ENCODE results near the gene PSD. TPM values are rescaled to one million over a fixed set of nuclear protein-coding genes. Genes with fewer than 3 reads are reported as not detected.

The PSD gene
- polyA plus RNA-seq, 1 donor, result 9.3 TPM

DNA sequence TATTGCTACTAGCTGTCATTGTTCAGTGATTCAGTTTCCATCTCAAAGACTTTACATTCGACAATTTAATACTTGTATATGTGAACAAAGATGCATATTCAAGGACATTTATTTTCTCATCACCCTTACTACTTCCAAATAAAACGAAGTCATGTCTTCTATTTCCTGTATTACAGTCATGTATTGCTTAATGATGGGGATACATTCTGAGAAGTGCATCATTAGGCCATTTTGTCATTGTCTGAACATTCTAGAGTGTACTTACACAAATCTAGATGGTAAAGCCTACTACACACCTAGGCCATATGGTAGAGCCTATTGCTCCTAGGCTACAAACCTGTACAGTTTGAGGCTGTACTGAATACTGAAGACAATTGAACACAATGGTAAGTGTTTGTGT, 26.3 kb upstream of the PSD start:
- DNase-seq, result no peak

DNA sequence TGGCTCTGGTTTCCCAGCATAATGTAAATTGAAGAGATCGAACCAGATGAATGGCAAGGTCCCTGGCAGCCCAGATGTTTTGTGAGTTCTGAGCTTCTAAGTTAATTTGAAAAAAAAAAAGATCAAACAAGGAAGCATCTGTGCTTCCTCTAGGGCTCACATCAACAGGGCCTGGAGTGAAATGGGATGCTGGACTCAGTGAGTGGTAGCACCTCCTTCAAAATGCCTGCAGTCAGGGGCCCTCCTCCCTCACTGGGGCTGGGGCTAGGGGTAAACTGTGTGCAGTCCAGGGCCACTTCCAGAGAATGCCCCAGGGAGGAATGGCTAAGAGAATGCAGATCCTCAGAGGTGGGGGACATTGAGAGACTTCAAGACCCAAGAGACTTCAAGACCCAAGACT, 19.8 kb upstream of the PSD start:
- DNase-seq, result no peak

DNA sequence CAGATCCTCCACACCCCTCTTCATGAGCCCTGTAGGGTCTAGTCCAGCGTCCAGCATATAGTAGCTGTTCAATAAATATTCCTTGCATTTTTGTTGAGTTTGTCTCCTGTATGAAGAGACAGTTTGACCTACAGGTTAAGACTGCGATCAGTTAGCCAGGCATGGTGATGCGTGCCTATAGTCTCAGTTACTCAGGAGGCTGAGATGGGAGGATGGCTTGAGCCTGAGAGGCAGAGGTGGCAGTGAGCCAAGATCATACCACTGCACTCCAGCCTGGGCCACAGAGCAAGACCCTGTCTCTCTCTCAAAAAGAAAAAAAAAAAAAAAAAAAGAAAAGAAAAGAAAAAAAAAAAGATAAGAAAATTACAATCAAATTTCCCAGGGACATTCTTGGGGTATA, 18.9 kb upstream of the PSD start:
- no peak for DNase-seq

DNA sequence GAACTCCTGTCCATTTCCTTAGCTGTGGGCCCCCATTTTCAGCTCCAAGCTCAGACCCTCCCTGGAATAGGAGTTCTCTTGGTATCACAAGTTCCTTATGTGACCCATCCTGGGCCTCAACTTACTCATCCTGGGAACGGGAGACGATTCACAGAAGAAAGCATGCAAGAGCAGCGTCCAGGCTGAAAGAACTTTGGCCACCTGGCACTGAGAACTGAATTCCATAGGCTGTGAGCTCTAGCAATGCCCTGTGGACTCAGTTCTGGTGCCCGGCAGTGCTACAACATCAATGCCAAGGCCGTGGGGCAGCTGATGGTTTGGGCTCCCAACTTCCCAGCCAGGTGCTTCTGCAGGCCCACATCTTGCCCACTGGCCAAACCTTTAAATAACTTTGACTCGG, 17.7 kb upstream of the PSD start:
- no peak for DNase-seq

DNA sequence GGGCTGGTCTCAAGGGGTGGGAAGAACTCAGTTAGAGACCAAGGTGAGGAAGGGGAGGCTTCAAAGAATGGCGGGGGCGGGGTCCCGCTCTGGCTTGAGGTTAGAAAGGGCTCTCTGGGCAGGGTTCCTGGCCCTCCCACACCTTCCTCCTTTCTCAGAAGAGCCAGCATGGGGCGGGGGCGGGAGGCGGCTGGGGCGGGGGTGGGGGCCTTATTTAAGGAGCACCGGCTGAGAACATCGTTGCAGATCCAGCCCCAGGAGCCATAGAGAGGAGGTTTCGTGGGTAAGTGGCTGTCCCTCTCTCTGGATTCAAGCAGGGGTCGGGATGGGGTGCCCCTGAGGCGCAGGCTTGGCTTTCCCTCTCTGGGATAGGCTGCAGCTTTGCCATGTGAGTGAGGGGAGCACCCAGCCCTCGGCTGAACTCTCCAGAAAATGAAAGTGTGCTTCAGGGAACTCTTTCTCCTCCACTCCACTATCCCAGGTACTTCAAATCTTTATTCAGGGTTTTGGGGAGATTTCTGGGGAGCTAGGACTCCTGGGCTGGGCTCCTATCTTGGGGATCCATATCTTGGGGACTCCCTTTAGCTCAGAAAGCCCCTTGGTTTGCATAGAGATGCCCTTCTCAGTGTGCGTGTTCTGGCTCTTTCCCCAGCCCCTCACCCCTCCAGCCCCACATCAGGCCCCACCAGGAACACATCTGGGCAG, 17.1 kb upstream of the PSD start:
- no peak for DNase-seq

DNA sequence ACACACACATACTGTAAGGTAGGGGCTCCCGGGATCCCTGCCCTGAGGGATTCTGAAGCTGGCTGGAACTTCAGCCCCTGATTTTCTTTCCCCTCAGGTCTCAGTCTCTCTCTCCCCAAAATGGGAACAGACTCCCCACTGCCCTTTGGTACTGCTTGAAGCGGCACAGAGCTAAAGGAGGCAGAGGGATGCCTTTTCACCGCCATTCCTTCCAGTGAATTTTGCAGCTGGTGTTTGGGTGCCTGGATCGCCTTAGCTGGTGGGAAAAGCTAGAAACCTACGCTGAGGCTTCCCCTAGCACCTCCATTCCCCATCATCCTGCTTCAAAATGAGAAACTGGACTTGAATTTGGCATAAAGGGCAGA, 16.5 kb upstream of the PSD start:
- no peak for DNase-seq

DNA sequence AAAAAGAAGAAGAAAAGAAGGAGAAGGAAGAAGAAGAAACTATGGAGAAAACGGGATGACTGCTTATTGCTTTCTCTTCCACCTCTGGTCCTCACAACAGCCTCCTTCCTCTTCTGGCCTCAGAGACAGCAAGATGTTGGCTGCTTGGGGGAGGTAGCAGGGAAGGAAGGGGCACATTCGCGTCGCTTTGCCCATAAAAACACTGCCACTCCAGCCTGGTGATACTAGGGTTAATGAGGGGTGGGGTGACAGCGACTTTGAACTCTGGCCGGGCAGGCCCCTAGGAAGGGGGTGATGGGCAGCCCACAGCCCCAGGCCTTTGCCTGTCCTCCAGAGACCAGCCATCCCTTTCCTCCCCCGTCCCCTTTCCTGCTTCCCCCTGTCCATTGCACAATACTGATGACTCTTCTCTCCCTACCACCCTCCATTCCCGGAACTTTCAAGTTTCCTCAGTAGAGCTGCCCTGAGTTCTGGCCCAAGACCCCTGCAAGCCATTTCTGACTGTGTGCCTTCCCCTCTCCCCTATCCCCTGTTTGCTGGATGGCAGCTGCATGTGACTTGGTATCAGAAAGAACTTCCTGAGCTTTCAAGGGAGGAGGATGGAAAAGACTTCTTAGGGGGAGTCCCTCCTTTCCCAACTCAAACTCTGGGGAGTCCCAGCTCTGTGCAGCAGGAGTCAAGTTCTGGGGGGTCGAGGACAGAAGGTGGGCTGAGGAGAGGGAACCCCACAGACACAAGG, 16.0 kb upstream of the PSD start:
- no peak for DNase-seq

DNA sequence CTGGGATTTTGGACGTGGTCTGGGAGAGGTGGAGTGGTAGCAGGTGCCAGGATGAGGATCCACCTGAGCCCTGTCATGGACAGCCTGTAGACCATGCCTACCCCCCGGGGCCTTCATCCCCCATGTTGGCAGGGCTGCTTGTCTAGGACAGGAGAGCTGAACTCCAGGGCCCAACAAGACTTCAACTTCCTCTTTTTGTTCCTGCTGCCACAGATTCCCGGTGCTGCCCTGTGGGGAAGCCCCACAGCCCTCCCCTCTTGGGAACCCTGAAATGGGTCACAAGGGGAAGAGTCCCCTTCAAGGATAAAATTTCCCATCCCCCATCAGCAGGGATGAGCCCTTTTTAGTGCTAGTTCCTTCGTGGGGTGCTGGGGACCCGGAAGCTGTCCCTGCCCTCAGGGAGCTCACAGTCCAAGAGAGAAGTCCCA, 15.0 kb upstream of the PSD start:
- DNase-seq, result no peak

DNA sequence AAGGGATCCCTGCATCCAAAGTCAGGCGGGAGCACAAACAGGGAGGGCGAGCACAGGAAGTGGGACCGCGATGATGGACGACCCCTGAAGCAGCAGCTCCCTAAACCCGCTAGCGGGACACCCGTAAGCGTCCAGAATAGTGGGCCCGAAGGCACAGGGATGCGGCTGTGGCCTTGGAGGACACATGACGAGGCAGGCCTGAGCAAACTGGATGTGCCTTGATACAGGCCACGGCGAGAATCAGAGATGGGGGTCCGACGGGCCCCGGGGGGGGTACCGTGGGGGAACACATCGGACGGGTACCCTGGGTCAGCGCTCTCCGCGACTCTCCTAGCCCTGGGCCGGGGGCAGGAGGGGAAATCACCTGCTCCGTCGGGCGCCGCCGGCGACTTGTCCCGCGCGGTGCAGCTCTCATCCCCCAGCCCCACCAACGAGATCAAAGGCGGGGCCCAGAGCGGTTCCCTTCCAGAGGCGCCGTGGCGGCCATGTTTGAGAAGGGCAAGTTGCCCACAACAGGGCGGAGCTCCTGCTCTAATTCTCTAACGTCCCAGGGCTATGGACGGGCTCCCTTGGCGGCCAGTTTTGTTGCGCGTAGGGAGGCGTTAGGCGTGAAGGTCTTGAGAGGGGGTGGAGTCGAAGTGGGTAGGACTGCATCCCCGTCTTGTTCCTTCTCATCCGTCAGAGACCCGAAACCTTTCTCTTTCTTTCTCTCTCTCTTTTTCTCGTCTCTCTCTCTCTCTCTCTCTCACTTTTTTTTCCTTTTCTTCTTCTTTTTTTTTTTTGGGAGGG, 13.8 kb upstream of the PSD start, which contains the start of gene CUEDC2:
TSS of gene CUEDC2 (minus strand) at position 413 of the 789 bp plus-strand sequence. CDS start 7,386 bp downstream, outside the sequence.
- DNase-seq, result peak; percentile 99

DNA sequence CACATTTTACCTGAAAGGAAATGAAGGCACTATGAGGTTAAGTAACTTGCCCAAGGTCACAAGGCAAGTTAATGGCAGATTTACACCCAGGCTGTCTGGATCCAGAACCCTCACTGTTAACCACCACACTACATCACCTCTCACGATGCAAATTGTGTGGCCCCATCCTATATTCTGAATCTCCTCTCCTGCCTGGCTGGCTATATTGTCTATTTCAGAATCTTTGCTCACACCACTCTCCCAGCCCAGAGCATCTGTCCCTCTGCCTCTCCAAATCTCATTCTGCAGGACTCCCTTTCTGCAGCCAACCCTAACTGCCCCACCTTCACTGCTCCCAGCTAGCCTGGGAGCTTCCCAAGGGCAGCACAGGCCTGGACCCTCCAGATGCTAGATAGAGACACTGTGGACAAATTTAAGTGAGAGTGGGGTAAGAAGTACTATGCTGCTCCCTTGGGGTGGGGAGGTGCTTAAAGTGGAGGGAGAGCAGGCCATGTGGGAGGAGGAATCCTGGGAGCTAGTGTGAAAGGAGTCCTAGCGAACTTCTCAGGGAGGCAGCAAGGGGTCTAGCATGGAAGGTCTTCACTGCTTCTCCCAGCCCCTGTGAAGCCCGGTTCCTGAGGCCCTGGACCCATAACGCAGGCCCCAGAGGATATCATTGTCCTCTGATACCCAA, 13.0 kb upstream of the PSD start:
- no peak for DNase-seq

DNA sequence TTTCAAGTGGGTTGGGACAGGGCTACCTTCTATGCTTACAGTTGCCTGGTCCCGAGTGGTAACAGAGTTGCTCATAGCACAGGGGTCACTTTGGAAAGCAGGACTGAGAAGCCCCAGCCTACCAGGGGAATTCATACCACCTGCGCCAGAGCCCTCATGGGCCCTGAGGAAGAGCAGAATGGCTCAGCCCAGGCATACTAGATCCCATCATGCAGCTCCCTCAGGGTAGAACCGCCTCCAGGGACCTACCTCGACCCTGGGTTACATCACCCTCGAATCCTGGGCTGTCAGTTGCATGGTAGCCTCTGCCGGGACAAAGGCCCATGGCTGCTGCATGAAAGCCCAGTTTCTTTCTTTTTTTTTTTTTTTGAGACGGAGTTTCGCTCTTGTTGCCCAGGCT, 10.9 kb upstream of the PSD start:
- no peak for DNase-seq

DNA sequence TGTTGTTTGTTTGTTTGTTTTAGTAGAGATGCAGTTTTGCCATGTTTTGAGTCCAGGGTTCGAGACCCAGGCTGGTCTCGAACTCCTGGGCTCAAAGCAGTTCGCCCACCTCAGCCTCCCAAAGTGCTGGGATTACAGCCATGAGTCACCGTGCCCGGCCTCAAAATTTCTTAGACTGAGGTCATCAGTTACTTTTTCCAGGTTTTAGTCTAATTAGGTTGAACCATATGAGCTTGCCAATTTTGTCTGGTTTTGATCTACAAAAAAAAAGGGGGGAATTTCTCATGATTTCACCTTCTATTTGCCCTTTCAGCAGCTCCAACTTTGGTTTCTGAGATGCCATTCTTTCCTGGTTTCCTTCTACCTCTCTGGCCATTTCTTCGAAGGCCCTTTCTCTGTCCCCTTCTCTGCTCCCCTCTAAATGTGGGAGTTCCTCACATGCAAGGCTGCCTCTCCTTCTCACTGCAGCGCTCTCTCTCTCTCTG, 8.3 kb upstream of the PSD start:
- DNase-seq, result no peak

DNA sequence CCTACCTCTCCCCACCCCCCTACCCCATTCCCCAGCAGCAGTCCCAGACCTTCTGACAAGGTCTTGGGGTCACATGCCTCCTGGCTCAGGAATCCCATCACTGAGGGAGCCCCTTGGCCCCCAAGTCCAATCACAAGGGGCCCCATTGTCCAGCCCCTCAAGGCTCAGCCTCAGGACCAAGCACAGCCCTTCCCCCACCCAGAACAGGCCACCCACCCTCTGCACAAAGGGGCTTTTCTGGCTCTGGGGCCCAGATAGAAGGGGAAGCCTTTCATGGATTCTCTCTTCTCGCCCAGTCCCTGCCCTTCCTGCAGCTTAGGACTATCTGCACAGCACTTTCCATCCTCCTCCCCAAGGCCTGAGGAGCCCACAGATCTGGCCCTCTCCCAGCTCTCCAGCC, 6.9 kb upstream of the PSD start:
- no peak for DNase-seq

DNA sequence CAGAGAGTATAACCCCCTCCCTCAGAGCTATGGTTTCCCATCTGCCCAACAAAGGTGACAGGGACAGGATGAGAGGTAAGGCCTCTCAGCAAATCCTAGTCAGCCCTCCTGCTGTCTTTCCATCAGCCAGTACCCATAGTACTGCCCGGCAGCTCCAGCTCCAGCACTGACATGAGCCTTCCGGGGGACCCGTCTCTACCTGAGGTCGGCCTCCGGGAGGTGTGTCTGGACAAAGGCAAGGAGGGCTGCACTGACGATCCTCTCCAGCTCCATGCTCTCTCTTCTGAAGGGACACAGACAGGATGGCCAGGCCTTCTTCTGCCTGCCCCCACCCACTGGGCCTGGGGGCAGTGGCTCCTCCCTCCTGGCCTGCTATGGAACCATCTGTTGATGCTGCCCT, 6.3 kb upstream of the PSD start:
- no peak for DNase-seq

DNA sequence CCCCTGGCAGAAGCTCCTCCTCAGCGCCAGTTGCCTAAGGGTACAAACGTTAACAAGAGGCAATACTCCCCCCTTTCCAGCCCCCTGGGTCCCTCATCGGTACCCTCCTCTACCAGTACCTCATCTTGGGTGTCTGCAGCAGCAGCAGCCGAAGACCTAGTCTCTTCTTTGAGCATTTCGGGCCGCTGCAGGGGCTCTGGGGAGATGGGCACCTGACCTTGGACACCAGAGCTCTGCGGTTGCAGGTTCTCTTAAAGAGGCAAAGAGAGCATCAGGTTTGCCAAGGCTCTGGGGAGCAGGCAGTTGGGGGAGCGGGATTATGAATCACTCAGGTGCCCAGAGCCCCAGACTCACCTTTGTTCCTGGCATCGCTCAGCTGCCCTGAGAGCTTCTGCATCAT, 5.6 kb upstream of the PSD start:
- DNase-seq, result no peak

DNA sequence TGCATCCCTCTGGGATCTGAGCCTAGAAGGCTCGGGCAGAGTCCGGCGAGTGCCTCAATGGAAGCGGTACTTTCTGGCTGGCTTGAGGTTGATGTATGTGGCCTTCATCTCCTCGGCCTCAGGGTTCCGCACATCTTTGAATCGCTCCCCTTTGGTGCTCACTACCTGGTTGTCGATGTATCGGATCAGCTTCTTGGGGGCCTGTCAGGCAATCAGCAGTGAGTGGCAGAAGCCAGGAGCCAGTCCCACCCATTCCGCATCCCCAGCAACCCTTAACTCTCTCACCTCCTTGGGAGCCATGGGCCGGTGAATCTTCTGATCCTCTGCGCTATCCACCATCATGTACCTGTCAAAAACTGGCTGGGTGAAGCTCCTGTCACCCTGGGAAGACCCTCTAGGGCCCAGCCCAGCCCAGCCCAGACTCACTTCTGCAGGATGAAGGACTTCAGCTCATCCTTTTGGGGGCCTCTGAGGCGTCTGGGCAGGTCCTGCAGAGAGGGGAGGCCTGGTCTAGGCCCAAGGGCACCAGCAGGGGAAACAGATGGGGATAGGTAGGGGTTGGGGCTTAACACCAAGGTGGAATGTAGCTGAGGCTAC, 4.9 kb upstream of the PSD start:
- no peak for DNase-seq

DNA sequence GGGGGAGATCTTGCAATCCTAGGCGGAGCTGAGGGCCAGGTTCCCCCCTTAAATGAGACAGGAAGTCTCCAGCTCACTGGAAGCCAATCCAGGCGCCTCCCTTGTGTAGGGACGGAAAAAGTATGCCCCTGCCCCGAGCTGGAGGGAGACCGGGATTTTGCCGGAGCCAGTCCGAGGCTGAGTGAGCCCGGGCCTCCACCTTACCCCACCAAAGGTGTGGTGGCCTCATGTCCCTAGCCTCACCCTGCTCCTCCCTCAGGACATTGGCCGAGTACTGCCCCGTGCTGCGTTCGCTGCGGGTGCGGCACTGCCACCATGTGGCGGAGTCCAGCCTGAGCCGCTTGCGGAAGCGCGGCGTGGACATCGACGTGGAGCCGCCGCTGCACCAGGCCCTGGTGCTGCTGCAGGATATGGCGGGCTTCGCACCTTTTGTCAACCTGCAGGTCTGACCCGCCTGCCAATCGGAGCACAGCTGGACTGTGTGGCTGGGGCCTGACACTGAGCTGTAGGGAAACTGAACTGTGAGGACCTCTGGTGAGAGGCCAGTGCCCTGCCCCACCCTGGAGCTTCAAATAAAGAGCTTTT, 4.1 kb upstream of the PSD start:
- no peak for DNase-seq

DNA sequence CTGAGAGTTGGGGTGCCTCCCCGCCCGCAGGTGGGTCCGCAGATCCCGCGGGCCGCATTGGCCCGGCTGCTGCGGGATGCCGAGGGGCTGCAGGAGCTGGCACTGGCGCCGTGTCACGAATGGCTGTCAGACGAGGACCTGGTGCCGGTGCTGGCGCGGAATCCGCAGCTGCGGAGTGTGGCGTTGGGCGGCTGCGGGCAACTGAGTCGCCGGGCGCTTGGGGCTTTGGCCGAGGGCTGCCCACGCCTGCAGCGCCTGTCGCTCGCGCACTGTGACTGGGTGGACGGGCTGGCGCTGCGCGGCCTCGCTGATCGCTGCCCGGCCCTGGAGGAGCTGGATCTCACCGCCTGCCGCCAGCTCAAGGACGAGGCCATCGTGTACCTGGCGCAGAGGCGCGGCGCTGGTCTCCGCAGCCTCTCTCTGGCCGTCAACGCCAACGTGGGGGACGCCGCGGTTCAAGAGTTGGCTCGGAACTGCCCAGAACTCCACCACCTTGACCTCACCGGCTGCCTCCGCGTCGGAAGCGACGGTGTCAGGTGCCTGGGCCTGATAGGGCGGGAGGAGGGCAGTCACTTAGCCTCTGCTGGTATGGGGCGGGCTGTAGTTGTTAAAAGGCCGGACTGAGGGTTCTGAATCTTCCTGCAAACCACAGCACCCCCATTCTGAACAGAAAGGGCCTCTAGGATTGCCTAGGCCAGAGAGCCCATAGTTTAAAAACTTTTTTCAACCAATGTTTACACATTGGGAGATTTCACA, 3.4 kb upstream of the PSD start:
- DNase-seq, result no peak

DNA sequence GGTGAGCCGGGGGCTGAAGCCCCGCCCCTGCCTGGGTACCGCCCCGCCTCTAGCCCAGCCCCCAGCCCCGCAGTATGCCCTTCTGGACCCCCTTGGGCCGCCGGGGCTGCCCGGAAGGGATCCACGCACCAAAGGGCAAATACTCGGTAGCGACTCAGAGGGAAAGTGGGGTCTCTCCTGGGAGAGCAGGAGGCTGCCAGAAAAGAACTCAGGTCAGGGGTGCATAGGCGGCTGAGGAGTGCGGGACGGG, 2.8 kb upstream of the PSD start:
- no peak for DNase-seq

DNA sequence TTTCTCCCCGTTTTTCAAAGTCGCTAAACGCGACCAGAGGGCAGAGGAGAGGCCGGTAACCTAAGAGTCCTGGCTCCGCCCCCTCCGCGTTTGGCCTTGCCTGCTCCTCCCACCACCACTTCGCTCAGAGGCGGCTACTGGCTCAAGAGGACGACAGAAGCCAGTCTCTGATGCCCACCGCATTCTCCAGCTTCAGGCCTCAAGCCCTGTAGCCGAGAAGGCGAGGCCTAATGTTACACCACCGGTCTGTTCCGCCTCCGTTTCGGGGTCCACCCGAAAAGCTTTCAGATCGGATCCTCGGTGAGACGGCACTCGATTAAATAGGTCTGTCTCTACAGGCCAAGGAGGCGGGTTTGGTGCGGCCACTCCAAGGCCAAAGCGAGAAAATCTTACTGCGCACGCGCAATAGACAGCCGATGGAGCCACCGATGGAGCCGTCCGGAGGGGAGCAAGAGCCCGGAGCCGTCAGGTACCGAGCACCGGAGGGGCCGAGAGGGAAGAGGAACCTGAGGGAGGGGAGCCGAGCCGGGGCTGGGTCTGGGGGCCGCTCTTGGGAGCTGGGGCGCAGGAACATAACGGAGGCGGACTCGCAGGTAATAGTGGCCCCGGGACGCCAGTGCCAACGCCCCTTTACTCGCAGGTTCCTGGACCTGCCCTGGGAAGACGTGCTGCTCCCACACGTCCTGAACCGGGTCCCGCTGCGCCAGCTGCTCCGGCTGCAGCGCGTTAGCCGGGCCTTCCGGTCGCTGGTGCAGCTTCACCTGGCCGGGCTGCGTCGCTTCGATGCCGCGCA, 2.3 kb upstream of the PSD start, which contains the start of gene FBXL15:
TSS of gene FBXL15 (plus strand) at position 123 of the 793 bp plus-strand sequence. CDS start at position 417, 294 bp downstream.
- DNase-seq, result peak; percentile 98

Data from left kidney (tissue), 2 donors.